H9 (cell line): ENCODE measurements around the gene DCST2. TPM values are rescaled to one million over a fixed set of nuclear protein-coding genes. Genes with fewer than 3 reads are reported as not detected.

Source experiments
- DNase-seq: peaks from one replicate; pipeline ENCODE4 v3.0.0-alpha.2; 2017
- H2AFZ ChIP-seq: one replicate; pipeline ENCODE4 v1.6.1; 2013; ENCODE audit warnings: mild to moderate bottlenecking, low read length, control low read depth, moderate library complexity
- H2AK5ac ChIP-seq: 2 replicates; pipeline ENCODE4 v1.6.1; 2013; ENCODE audit warnings: low read length, control low read depth, mixed read lengths; ENCODE audit not compliant: insufficient read length
- H2BK120ac ChIP-seq: one replicate; pipeline ENCODE4 v1.6.1; 2013; ENCODE audit warnings: low read depth, mild to moderate bottlenecking, low read length, control low read depth, inconsistent platforms; ENCODE audit not compliant: poor library complexity, severe bottlenecking
- H2BK12ac ChIP-seq: 2 replicates; pipeline ENCODE4 v1.6.1; 2013; ENCODE audit warnings: low read length, control low read depth, mixed read lengths, low read depth; ENCODE audit not compliant: insufficient read length
- H2BK15ac ChIP-seq: 2 replicates; pipeline ENCODE4 v1.6.1; 2013; ENCODE audit warnings: low read depth, low read length, control low read depth
- H2BK20ac ChIP-seq: one replicate; pipeline ENCODE4 v1.6.1; 2013; ENCODE audit warnings: low read depth, mild to moderate bottlenecking, low read length, control low read depth, inconsistent platforms; ENCODE audit not compliant: poor library complexity, severe bottlenecking
- H2BK5ac ChIP-seq: 2 replicates; pipeline ENCODE4 v1.6.1; 2013; ENCODE audit warnings: low read length, control low read depth, mixed read lengths; ENCODE audit not compliant: insufficient read length
- H3K14ac ChIP-seq: 2 replicates; pipeline ENCODE4 v1.6.1; 2013; ENCODE audit warnings: low read length, control low read depth; ENCODE audit not compliant: insufficient read depth
- H3K18ac ChIP-seq: 2 replicates; pipeline ENCODE4 v1.6.1; 2013; ENCODE audit warnings: low read depth, mild to moderate bottlenecking, mixed read lengths, low read length, control low read depth; ENCODE audit not compliant: insufficient read length
- H3K23ac ChIP-seq: 2 replicates; pipeline ENCODE4 v1.6.1; 2013; ENCODE audit warnings: low read length, control low read depth, mixed read lengths, low read depth; ENCODE audit not compliant: insufficient read length
- H3K23me2 ChIP-seq: 2 replicates; pipeline ENCODE4 v1.6.1; 2013; ENCODE audit warnings: low read depth, mild to moderate bottlenecking, mixed read lengths, low read length, control low read depth; ENCODE audit not compliant: insufficient read length, poor library complexity, severe bottlenecking
- H3K27ac ChIP-seq: 2 replicates; pipeline ENCODE4 v1.5.1; 2013; ENCODE audit warnings: low read length, control low read depth, mixed read lengths, low read depth; ENCODE audit not compliant: insufficient read length
- H3K27me3 ChIP-seq: 2 replicates; pipeline ENCODE4 v1.6.1; 2013; ENCODE audit warnings: low read length, control low read depth, inconsistent platforms; ENCODE audit not compliant: insufficient read depth
- H3K4ac ChIP-seq: 2 replicates; pipeline ENCODE4 v1.6.1; 2013; ENCODE audit warnings: low read depth, mild to moderate bottlenecking, control low read depth, inconsistent platforms, low read length, moderate library complexity
- H3K4me1 ChIP-seq: 2 replicates; pipeline ENCODE4 v1.6.1; 2013; ENCODE audit warnings: low read length, control low read depth, inconsistent platforms; ENCODE audit not compliant: insufficient read depth
- H3K4me2 ChIP-seq: 2 replicates; pipeline ENCODE4 v1.6.1; 2013; ENCODE audit warnings: low read length, control low read depth, mixed read lengths; ENCODE audit not compliant: insufficient read length, insufficient read depth
- H3K56ac ChIP-seq: 2 replicates; pipeline ENCODE4 v1.6.1; 2013; ENCODE audit warnings: low read depth, mild to moderate bottlenecking, mixed read lengths, low read length, control low read depth; ENCODE audit not compliant: insufficient read length
- H3K79me1 ChIP-seq: 2 replicates; pipeline ENCODE4 v1.6.1; 2013; ENCODE audit warnings: low read depth, mild to moderate bottlenecking, moderate library complexity, low read length, control low read depth, inconsistent platforms; ENCODE audit not compliant: insufficient read depth, poor library complexity, severe bottlenecking
- H3K79me2 ChIP-seq: 2 replicates; pipeline ENCODE4 v1.6.1; 2013; ENCODE audit warnings: low read length, control low read depth, inconsistent platforms; ENCODE audit not compliant: insufficient read depth
- H3K9ac ChIP-seq: 2 replicates; pipeline ENCODE4 v1.6.1; 2013; ENCODE audit warnings: low read length, control low read depth, mixed read lengths; ENCODE audit not compliant: insufficient read length; ENCODE audit errors: extremely low read depth
- H3K9me3 ChIP-seq: one replicate; pipeline ENCODE4 v1.6.1; 2013; ENCODE audit warnings: low read depth, low read length, inconsistent platforms; ENCODE audit not compliant: control insufficient read depth
- H3T11ph ChIP-seq: one replicate; pipeline ENCODE4 v1.6.1; 2013; ENCODE audit warnings: mild to moderate bottlenecking, low read length, control low read depth, inconsistent platforms
- H4K20me1 ChIP-seq: one replicate; pipeline ENCODE4 v1.6.1; 2013; ENCODE audit not compliant: control insufficient read depth, insufficient read length, insufficient read depth
- H4K5ac ChIP-seq: 2 replicates; pipeline ENCODE4 v1.6.1; 2013; ENCODE audit warnings: low read depth, mild to moderate bottlenecking, mixed read lengths, low read length, control low read depth; ENCODE audit not compliant: insufficient read length
- H4K8ac ChIP-seq: replicated peaks from 2 replicates; pipeline ENCODE4 v1.6.1; 2013; ENCODE audit warnings: low read length, control low read depth, mixed read lengths, low read depth; ENCODE audit not compliant: insufficient read length
- H4K91ac ChIP-seq: 2 replicates; pipeline ENCODE4 v1.6.1; 2013; ENCODE audit warnings: low read depth, mild to moderate bottlenecking, moderate library complexity, mixed read lengths, low read length, control low read depth; ENCODE audit not compliant: insufficient read length
- H3K27ac Mint-ChIP-seq, 3 experiments: 2 replicates in 2 of 3; 3 replicates in 1 of 3; pipeline ENCODE4 v1.8.0; 2020 to 2021; ENCODE audit warnings: mixed read lengths in 3 of 3, mild to moderate bottlenecking in 1 of 3, moderate library complexity in 1 of 3
- H3K27me3 Mint-ChIP-seq: 2 replicates; pipeline ENCODE4 v1.8.0; 2021; ENCODE audit warnings: low read depth, mild to moderate bottlenecking, moderate library complexity, mixed read lengths
- H3K36me3 Mint-ChIP-seq, 3 experiments: 2 replicates in 2 of 3; 3 replicates in 1 of 3; pipeline ENCODE4 v1.8.0; 2020 to 2021; ENCODE audit warnings: low read depth in 3 of 3, mixed read lengths in 3 of 3; ENCODE audit not compliant: insufficient read depth in 1 of 3
- H3K4me1 Mint-ChIP-seq, 2 experiments: 2 replicates each; pipeline ENCODE4 v1.8.0; 2020; ENCODE audit warnings: mixed read lengths in 2 of 2
- H3K4me3 Mint-ChIP-seq, 2 experiments: 2 replicates in 1 of 2; 3 replicates in 1 of 2; pipeline ENCODE4 v1.8.0; 2020 to 2021; ENCODE audit warnings: mild to moderate bottlenecking in 2 of 2, mixed read lengths in 2 of 2, moderate library complexity in 1 of 2
- H3K9me3 Mint-ChIP-seq, 2 experiments: 2 replicates in 1 of 2; 3 replicates in 1 of 2; pipeline ENCODE4 v1.8.0; 2020; ENCODE audit warnings: mild to moderate bottlenecking in 2 of 2, mixed read lengths in 2 of 2, moderate library complexity in 1 of 2
- CTCF ChIP-seq: fragments of 200-600 bp; sonication (generic); conservative IDR thresholded peaks from 3 replicates; pipeline ENCODE4 v1.8.0; 2021; ENCODE audit warnings: antibody characterized with exemption, mild to moderate bottlenecking
- WGBS: extraction: QIAGEN DNeasy Blood & Tissue Kit; methylation state at CpG from one replicate; pipeline ENCODE4 v1.1.7; 2013; ENCODE audit warnings: missing lambda C conversion rate, low lambda C conversion rate, mixed read lengths; ENCODE audit not compliant: insufficient read length; ENCODE audit errors: extremely low coverage; 5-methylcytosine and 5-hydroxymethylcytosine counted together
- total RNA-seq: library from RNA; stranded (reverse); gene quantifications from 2 replicates; pipeline ENCODE4 v1.2.1, GENCODE V29; 2021

Gene DCST2
- total RNA-seq, 1 experiment from 2014 or later, result 0.35 TPM

GRCh38 chr1:155062151-155062686, 28.6 kb upstream of the DCST2 start:
- no peak overlapping the region for H2AFZ ChIP-seq
- H3K4me2 ChIP-seq, result peak overlapping the region; percentile 82

More at GRCh38 chr1:155062151-155062686, 28.6 kb upstream of the DCST2 start:
- H3K9me3 ChIP-seq, result no peaks in the 10 kb centered on the region
- no peaks in the 10 kb centered on the region for H3K27me3 ChIP-seq
- peaks cover 17% of the 10 kb centered on the region for H3K23me2 ChIP-seq
- H3K27ac ChIP-seq, result no peak overlapping the region
- H2BK20ac ChIP-seq, result no peak overlapping the region
- no peak; the same call in 2 of the 3 replicates for TF ChIP-seq CTCF
- H4K91ac ChIP-seq, result no peak overlapping the region
- H4K5ac ChIP-seq, result no peak overlapping the region
- H3T11ph ChIP-seq, result no peak overlapping the region
- DNase-seq, result peak; percentile 80
- H3K14ac ChIP-seq, result no peak overlapping the region
- H2BK120ac ChIP-seq, result no peak overlapping the region
- Mint-ChIP-seq H3K27me3 (peaks cover 2% of the 10 kb centered on the region), H3K9me3 (no peaks in the 10 kb centered on the region; a peak in 1 of 5 replicates), H3K4me1 (peaks cover 16 to 26% of the 10 kb centered on the region in 2 experiments), H3K4me3 (peak overlapping the region; percentile 66 to 85), H3K36me3 (peaks cover 7 to 21% (median 18%) of the 10 kb centered on the region in 3 experiments; a peak in 6 of 7 replicates), H3K27ac (no peak overlapping the region; a peak in 1 of 7 replicates)
- no peaks in the 10 kb centered on the region for H3K79me1 ChIP-seq
- H3K23ac ChIP-seq, result no peak overlapping the region
- H4K8ac ChIP-seq, result no peak overlapping the region
- WGBS, result no CpG with 5 or more reads among the region's 29 CpGs
- peaks cover 3% of the 10 kb centered on the region; the same call in 1 of the 2 replicates for H3K4me1 ChIP-seq
- H2BK12ac ChIP-seq, result no peak overlapping the region
- no peaks in the 10 kb centered on the region; the same call in 1 of the 2 replicates for H3K79me2 ChIP-seq
- no peak overlapping the region for H2BK15ac ChIP-seq
- H3K4ac ChIP-seq, result no peak overlapping the region
- H2AK5ac ChIP-seq, result no peak overlapping the region
- H3K9ac ChIP-seq, result no peak overlapping the region
- H2BK5ac ChIP-seq, result no peak overlapping the region
- H4K20me1 ChIP-seq, result no peaks in the 10 kb centered on the region
- H3K18ac ChIP-seq, result no peak overlapping the region
- no peak overlapping the region for H3K56ac ChIP-seq
